K562 (cell line): ENCODE results near the gene EPHX1. TPM values are rescaled to one million over a fixed set of nuclear protein-coding genes. Genes with fewer than 3 reads are reported as not detected.

Experiments
- ARID1B ChIP-seq: fragments of 450-650 bp; IDR thresholded peaks from 2 replicates; pipeline ENCODE4 v1.6.1; 2016; ENCODE audit warnings: antibody characterized with exemption, mild to moderate bottlenecking, inconsistent platforms
- ATF7 ChIP-seq: fragments of 450-650 bp; IDR thresholded peaks from 2 replicates; pipeline ENCODE4 v1.7.1; 2014; ENCODE audit warnings: mild to moderate bottlenecking, moderate library complexity
- BACH1 ChIP-seq: fragments of 200-800 bp; sonication (Bioruptor generic); IDR thresholded peaks from 2 replicates; pipeline ENCODE4 v1.6.1; 2016; ENCODE audit warnings: missing genetic modification characterization, missing compliant biosample characterization
- BRCA1 ChIP-seq, 2 experiments: fragments of 450-650 bp in 1 of 2; sonication (generic) in 1 of 2; formaldehyde crosslinking in 1 of 2; IDR thresholded peaks; 2 replicates each; pipeline versions ENCODE4 v1.5.0 to v1.6.1; 2017 to 2020; ENCODE audit warnings: mild to moderate bottlenecking in 1 of 2, missing genetic modification reagents in 1 of 2
- CBFA2T2 ChIP-seq: fragments of 450-650 bp; conservative IDR thresholded peaks from 2 replicates; pipeline ENCODE4 v1.6.1; 2017; ENCODE audit warnings: mild to moderate bottlenecking
- CREM ChIP-seq: IDR thresholded peaks from 2 replicates; pipeline ENCODE4 v1.6.1; 2014; ENCODE audit warnings: antibody characterized with exemption, low read depth
- DACH1 ChIP-seq: fragments of 450-650 bp; IDR thresholded peaks from 2 replicates; pipeline ENCODE4 v1.6.1; 2018; ENCODE audit not compliant: partially characterized antibody
- MAFF ChIP-seq: IDR thresholded peaks from 2 replicates; pipeline ENCODE4 v1.6.1; 2012; ENCODE audit warnings: low read length, improper control_type of control experiment
- MYC ChIP-seq, 2 experiments: fragments of 250-450 bp in 1 of 2; sonication (Bioruptor Pico) in 1 of 2; IDR thresholded peaks; 2 replicates each; pipeline versions ENCODE4 v1.5.1 to v1.6.1; 2012 to 2021; ENCODE audit warnings: low read depth in 2 of 2, borderline replicate concordance in 1 of 2, improper control_type of control experiment in 1 of 2, low read length in 1 of 2, mild to moderate bottlenecking in 1 of 2, moderate library complexity in 1 of 2
- MYNN ChIP-seq, 2 experiments: sonication (generic); formaldehyde crosslinking in 1 of 2; IDR thresholded peaks; 2 replicates each; pipeline versions ENCODE4 v1.5.0 to v1.6.1; 2016 to 2020; ENCODE audit warnings: antibody characterized with exemption in 1 of 2, missing genetic modification reagents in 1 of 2
- RBM34 ChIP-seq: fragments of 200-400 bp; formaldehyde crosslinking; IDR thresholded peaks from 2 replicates; pipeline ENCODE4 v1.6.1; 2018; ENCODE audit warnings: low read length, borderline replicate concordance; ENCODE audit not compliant: insufficient read depth
- SNRNP70 ChIP-seq: fragments of 200-400 bp; formaldehyde crosslinking; optimal IDR thresholded peaks from 2 replicates; pipeline ENCODE3; 2017; ENCODE audit warnings: low read depth, low read length
- YY1 ChIP-seq, 3 experiments: IDR thresholded peaks; 2 replicates each; pipeline ENCODE4 v1.6.1; 2011; ENCODE audit warnings: low read length in 2 of 3, mild to moderate bottlenecking in 2 of 3, moderate library complexity in 2 of 3, borderline replicate concordance in 1 of 3, control low read depth in 1 of 3, low read depth in 1 of 3; ENCODE audit not compliant: insufficient read depth in 3 of 3, insufficient replicate concordance in 2 of 3, control insufficient read depth in 1 of 3, insufficient read length in 1 of 3; ENCODE audit errors: extremely low read depth in 1 of 3
- ZFPM2 ChIP-seq: fragments of 250-450 bp; sonication (Bioruptor Pico); IDR thresholded peaks from 2 replicates; pipeline ENCODE4 v1.5.1; 2022; ENCODE audit warnings: mild to moderate bottlenecking
- ZNF668 ChIP-seq: fragments of 250-450 bp; sonication (Bioruptor Pico); IDR thresholded peaks from 2 replicates; pipeline ENCODE4 v1.8.0; 2022; ENCODE audit warnings: mild to moderate bottlenecking, inconsistent platforms
- polyA plus RNA-seq, 8 experiments: library from polyadenylated mRNA; depleted of rRNA in 4 of 8; stranded (reverse) in 5 of 8; unstranded in 3 of 8; fragments of >200 nt; fragmentation: Nextera tagmentation in 2 of 8; fragmentation: Illumina TruSeq in 1 of 8; extraction: Ambion mirVana in 2 of 8; extraction: Trizol in 1 of 8; gene quantifications; 2 replicates each; pipeline versions ENCODE4 v1.2.1 to v1.2.3, GENCODE V29; 2011 to 2014; ENCODE audit warnings: inconsistent platforms in 1 of 8, missing spikeins in 1 of 8
- total RNA-seq, 7 experiments: library from RNA; depleted of rRNA in 6 of 7; stranded (reverse); fragments of >200 nt in 6 of 7; fragmentation: Illumina TruSeq in 2 of 7; extraction: Trizol in 2 of 7; gene quantifications; 2 replicates each; pipeline versions ENCODE4 v1.2.1 to v1.2.3, GENCODE V29; 2011 to 2021; ENCODE audit warnings: low replicate concordance in 1 of 7
- TF ChIP-seq, protein P1 (sequence below), 2 experiments: IDR thresholded peaks in 1 of 2; conservative IDR thresholded peaks in 1 of 2; 2 replicates each; pipeline ENCODE4 v1.6.1; 2016; ENCODE audit warnings: low read depth in 2 of 2, mild to moderate bottlenecking in 1 of 2, missing compliant biosample characterization in 1 of 2, missing genetic modification characterization in 1 of 2, moderate library complexity in 1 of 2
- TF ChIP-seq, protein P2 (sequence below), 2 experiments: fragments of 450-650 bp in 1 of 2; IDR thresholded peaks; 2 replicates each; pipeline ENCODE4 v1.6.1; 2011 to 2017; ENCODE audit warnings: low read depth in 2 of 2, antibody characterized with exemption in 1 of 2, borderline replicate concordance in 1 of 2, low read length in 1 of 2, mild to moderate bottlenecking in 1 of 2, mixed read lengths in 1 of 2; ENCODE audit not compliant: control insufficient read depth in 1 of 2
- TF ChIP-seq, protein P3 (sequence below): sonication (generic); formaldehyde crosslinking; IDR thresholded peaks from 2 replicates; pipeline ENCODE4 v1.8.0; 2023; ENCODE audit warnings: mild to moderate bottlenecking, missing genetic modification reagents

The EPHX1 gene
- total and polyA plus RNA-seq, 9 of the 15 experiments (the other 6 are each of a cell fraction or from before 2014, with no cell fraction given) = 0.21 to 27.0 (median 6.7) TPM

GRCh38 chr1:225881959-225882693 is 72.2 kb downstream of the EPHX1 start, which contains the start of gene TMEM63A (continued):
- TF ChIP-seq MAFF = no peak
- TF ChIP-seq BACH1 (tag) = no peak
- TF ChIP-seq, protein P1, sequence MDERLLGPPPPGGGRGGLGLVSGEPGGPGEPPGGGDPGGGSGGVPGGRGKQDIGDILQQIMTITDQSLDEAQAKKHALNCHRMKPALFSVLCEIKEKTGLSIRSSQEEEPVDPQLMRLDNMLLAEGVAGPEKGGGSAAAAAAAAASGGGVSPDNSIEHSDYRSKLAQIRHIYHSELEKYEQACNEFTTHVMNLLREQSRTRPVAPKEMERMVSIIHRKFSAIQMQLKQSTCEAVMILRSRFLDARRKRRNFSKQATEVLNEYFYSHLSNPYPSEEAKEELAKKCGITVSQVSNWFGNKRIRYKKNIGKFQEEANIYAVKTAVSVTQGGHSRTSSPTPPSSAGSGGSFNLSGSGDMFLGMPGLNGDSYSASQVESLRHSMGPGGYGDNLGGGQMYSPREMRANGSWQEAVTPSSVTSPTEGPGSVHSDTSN (CRISPR knock-in tag; IDR thresholded peaks at IDR 0.05; ENCODE audit: low read depth) = no peak
- TF ChIP-seq, protein P1 (tag; conservative IDR thresholded peaks at IDR 0.05; ENCODE audit: low read depth) = no peak
- TF ChIP-seq ARID1B = no peak
- TF ChIP-seq CREM = peak; percentile 74
- peak; percentile 54; the same call in 1 of the 2 replicates for TF ChIP-seq MYC (IDR thresholded peaks at IDR 0.05; ENCODE audit: low read depth, low read length)
- TF ChIP-seq MYC (CRISPR knock-in tag; IDR thresholded peaks at IDR 0.05; ENCODE audit: borderline replicate concordance, low read depth) = no peak
- peak; percentile 45 for TF ChIP-seq DACH1
- no peak for TF ChIP-seq ZFPM2
- TF ChIP-seq, protein P2, sequence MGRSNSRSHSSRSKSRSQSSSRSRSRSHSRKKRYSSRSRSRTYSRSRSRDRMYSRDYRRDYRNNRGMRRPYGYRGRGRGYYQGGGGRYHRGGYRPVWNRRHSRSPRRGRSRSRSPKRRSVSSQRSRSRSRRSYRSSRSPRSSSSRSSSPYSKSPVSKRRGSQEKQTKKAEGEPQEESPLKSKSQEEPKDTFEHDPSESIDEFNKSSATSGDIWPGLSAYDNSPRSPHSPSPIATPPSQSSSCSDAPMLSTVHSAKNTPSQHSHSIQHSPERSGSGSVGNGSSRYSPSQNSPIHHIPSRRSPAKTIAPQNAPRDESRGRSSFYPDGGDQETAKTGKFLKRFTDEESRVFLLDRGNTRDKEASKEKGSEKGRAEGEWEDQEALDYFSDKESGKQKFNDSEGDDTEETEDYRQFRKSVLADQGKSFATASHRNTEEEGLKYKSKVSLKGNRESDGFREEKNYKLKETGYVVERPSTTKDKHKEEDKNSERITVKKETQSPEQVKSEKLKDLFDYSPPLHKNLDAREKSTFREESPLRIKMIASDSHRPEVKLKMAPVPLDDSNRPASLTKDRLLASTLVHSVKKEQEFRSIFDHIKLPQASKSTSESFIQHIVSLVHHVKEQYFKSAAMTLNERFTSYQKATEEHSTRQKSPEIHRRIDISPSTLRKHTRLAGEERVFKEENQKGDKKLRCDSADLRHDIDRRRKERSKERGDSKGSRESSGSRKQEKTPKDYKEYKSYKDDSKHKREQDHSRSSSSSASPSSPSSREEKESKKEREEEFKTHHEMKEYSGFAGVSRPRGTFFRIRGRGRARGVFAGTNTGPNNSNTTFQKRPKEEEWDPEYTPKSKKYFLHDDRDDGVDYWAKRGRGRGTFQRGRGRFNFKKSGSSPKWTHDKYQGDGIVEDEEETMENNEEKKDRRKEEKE (IDR thresholded peaks at IDR 0.05; ENCODE audit: borderline replicate concordance in 1 of 2, control insufficient read depth in 1 of 2, low read depth in 2 of 2, low read length in 1 of 2) = no peak
- peak in 1 of 3 experiments; percentile 68 for TF ChIP-seq YY1 (IDR thresholded peaks at IDR 0.05; ENCODE audit: borderline replicate concordance in 1 of 3, control insufficient read depth in 1 of 3, extremely low read depth in 1 of 3, insufficient read depth in 3 of 3, insufficient read length in 1 of 3, insufficient replicate concordance in 2 of 3, low read depth in 1 of 3, low read length in 2 of 3)
- TF ChIP-seq SNRNP70 = no peak
- no peak for TF ChIP-seq CBFA2T2
- 0 out of 2 replicates have a peak, but pooled peaks have one; percentile 25 for TF ChIP-seq MYNN (IDR thresholded peaks at IDR 0.05)
- no peak for TF ChIP-seq MYNN (CRISPR knock-in tag; IDR thresholded peaks at IDR 0.05)
- TF ChIP-seq ZNF668 (CRISPR knock-in tag) = no peak
- TF ChIP-seq, protein P3, sequence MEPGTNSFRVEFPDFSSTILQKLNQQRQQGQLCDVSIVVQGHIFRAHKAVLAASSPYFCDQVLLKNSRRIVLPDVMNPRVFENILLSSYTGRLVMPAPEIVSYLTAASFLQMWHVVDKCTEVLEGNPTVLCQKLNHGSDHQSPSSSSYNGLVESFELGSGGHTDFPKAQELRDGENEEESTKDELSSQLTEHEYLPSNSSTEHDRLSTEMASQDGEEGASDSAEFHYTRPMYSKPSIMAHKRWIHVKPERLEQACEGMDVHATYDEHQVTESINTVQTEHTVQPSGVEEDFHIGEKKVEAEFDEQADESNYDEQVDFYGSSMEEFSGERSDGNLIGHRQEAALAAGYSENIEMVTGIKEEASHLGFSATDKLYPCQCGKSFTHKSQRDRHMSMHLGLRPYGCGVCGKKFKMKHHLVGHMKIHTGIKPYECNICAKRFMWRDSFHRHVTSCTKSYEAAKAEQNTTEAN = no peak; the same call in 1 of the 2 replicates
- no peak for TF ChIP-seq BRCA1 (IDR thresholded peaks at IDR 0.05)
- no peak for TF ChIP-seq BRCA1 (CRISPR knock-in tag; IDR thresholded peaks at IDR 0.05)
- TF ChIP-seq RBM34 = 0 out of 2 replicates have a peak, but pooled peaks have one; percentile 37
- peak; percentile 61 for TF ChIP-seq ATF7
